OCI-LY7 (cell line): ENCODE data around the gene TMEM242. TPM values are rescaled to one million over a fixed set of nuclear protein-coding genes. Genes with fewer than 3 reads are reported as not detected.

ENCODE experiments used
- BruUV-seq: library from RNA; stranded (reverse); fragments of 400-500 nt; replicated peaks from 2 replicates; lab custom pipeline; 2021; lab: Mats Ljungman, UMichigan
- CTCF ChIA-PET: fragments of 300-600 bp; sonication (Branson Sonifier 250); formaldehyde crosslinking; loops from one replicate; lab custom pipeline; 2022; ENCODE audit warnings: antibody characterized with exemption; ENCODE audit not compliant: unreplicated experiment; lab: Charles Lee
- POLR2A ChIA-PET: fragments of 300-600 bp; sonication (Branson Sonifier 250); formaldehyde crosslinking; loops from one replicate; lab custom pipeline; 2022; ENCODE audit warnings: antibody characterized with exemption; lab: Charles Lee
- DNase-seq: peaks from one replicate; pipeline ENCODE4 v3.0.0-alpha.2; 2015; ENCODE audit warnings: low spot score
- H2AFZ ChIP-seq: fragments of 200-600 bp; sonication (generic), shearing (Covaris generic); 2 replicates; pipeline ENCODE4 v1.6.1; 2014; ENCODE audit warnings: mild to moderate bottlenecking, antibody characterized with exemption, low read length, moderate library complexity
- H3K27ac ChIP-seq: fragments of 200-600 bp; sonication (generic); 2 replicates; pipeline ENCODE4 v1.5.1; 2014; ENCODE audit warnings: mixed run types, low read depth, mild to moderate bottlenecking, moderate library complexity, low read length, inconsistent platforms; ENCODE audit not compliant: poor library complexity, severe bottlenecking
- H3K36me3 ChIP-seq: fragments of 200-600 bp; sonication (generic); 2 replicates; pipeline ENCODE4 v1.6.1; 2014; ENCODE audit warnings: mild to moderate bottlenecking, antibody characterized with exemption, low read length, moderate library complexity, mixed read lengths; ENCODE audit not compliant: insufficient read depth
- H3K4me1 ChIP-seq: fragments of 200-600 bp; sonication (generic); 2 replicates; pipeline ENCODE4 v1.5.1; 2014; ENCODE audit warnings: mild to moderate bottlenecking, low read length; ENCODE audit not compliant: insufficient read depth, poor library complexity, severe bottlenecking
- H3K4me2 ChIP-seq: fragments of 200-600 bp; sonication (generic); 2 replicates; pipeline ENCODE4 v1.6.1; 2014; ENCODE audit warnings: mild to moderate bottlenecking, low read length
- H3K4me3 ChIP-seq: fragments of 200-600 bp; sonication (generic); 2 replicates; pipeline ENCODE4 v1.5.1; 2014; ENCODE audit warnings: mild to moderate bottlenecking, low read depth, low read length; ENCODE audit not compliant: poor library complexity, severe bottlenecking
- H3K79me2 ChIP-seq: fragments of 200-600 bp; sonication (generic); 2 replicates; pipeline ENCODE4 v1.6.1; 2016; ENCODE audit warnings: low read depth, mild to moderate bottlenecking, low read length, moderate library complexity, mixed read lengths; ENCODE audit not compliant: insufficient read depth
- H3K9me2 ChIP-seq: fragments of 200-600 bp; sonication (generic); 2 replicates; pipeline ENCODE4 v1.6.1; 2016; ENCODE audit warnings: mild to moderate bottlenecking, low read length, mixed read lengths; ENCODE audit not compliant: insufficient read depth
- H3K9me3 ChIP-seq: fragments of 200-600 bp; sonication (generic); 2 replicates; pipeline ENCODE4 v1.6.1; 2014; ENCODE audit warnings: mild to moderate bottlenecking, mixed run types, low read length, mixed read lengths
- H4K20me1 ChIP-seq: fragments of 200-600 bp; sonication (generic); 2 replicates; pipeline ENCODE4 v1.6.1; 2014; ENCODE audit warnings: mild to moderate bottlenecking, antibody characterized with exemption, low read length, moderate library complexity, mixed read lengths; ENCODE audit not compliant: insufficient read depth
- EZH2phosphoT487 ChIP-seq: fragments of 200-600 bp; sonication (generic); IDR thresholded peaks from 2 replicates; pipeline ENCODE4 v1.6.1; 2018; ENCODE audit warnings: low read depth, borderline replicate concordance, mild to moderate bottlenecking, mixed run types, antibody characterized with exemption, low read length, moderate library complexity, mixed read lengths
- intact Hi-C: fragments of 100-400 bp; cut with micrococcal nuclease; formaldehyde crosslinking; loops from one replicate; pipeline ENCODE4 v1.10.0; 2022; ENCODE audit not compliant: unreplicated experiment
- total RNA-seq, 2 experiments: library from RNA; depleted of rRNA in 1 of 2; stranded (reverse); fragments of >200 nt in 1 of 2; shearing (Covaris generic) in 1 of 2; gene quantifications; 2 replicates each; pipeline ENCODE4 v1.2.3, GENCODE V29; 2014 to 2022
- TF ChIP-seq, protein P1 (sequence below): fragments of 200-600 bp; sonication (generic); conservative IDR thresholded peaks from 2 replicates; pipeline ENCODE4 v1.5.1; 2014; ENCODE audit warnings: mild to moderate bottlenecking, antibody characterized with exemption, low read length, moderate library complexity, mixed read lengths

TMEM242 gene
- total RNA-seq, 2 experiments from 2014 or later: 4.5 to 9.2 TPM

DNA sequence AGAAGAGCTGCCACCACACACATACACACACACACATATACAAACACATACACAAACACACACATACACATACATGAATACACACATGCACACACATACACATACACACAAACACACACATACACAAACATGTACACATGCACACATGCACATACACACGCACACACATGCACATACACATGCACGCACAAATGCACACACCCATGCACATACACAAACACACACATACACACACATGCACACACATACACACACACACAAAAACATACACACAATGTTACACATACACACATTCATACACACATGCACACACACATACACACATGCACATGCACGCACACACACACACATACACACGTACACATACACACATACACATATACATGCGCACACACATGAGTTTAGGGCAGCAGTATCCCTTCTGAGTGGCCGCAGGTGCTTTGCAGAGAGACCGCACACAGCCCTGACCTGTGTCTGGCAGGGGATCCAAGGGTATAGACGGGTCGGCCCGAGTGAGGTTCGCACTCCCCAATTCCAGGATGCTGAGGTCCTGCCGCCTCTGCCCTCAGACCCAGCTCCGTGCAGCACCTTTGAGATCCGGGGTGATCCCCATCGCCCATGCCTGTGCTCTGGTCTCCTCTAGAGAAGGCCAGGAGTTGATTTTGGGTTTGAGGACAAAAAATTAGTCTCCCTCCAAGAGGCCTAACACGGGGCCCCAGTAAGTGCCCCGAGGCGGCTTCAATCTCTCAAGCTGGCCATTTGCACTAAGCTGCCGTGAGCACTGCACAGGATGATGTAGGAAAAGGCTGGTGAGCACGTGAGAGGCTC, 56.8 kb downstream of the TMEM242 start:
- Histone ChIP-seq H3K9me2 (no peaks in the 10 kb centered on the region), H3K4me3 (no peak overlapping the region), H3K4me2 (no peak overlapping the region), H3K79me2 (no peaks in the 10 kb centered on the region), H4K20me1 (no peaks in the 10 kb centered on the region), H3K27ac (no peak overlapping the region), H3K36me3 (no peaks in the 10 kb centered on the region), H2AFZ (no peak overlapping the region), H3K4me1 (no peaks in the 10 kb centered on the region), H3K9me3 (no peaks in the 10 kb centered on the region)
- no TSS peak for BruUV-seq
- DNase-seq: no peak
- TF ChIP-seq EZH2phosphoT487: no peak
- TF ChIP-seq, protein P1, sequence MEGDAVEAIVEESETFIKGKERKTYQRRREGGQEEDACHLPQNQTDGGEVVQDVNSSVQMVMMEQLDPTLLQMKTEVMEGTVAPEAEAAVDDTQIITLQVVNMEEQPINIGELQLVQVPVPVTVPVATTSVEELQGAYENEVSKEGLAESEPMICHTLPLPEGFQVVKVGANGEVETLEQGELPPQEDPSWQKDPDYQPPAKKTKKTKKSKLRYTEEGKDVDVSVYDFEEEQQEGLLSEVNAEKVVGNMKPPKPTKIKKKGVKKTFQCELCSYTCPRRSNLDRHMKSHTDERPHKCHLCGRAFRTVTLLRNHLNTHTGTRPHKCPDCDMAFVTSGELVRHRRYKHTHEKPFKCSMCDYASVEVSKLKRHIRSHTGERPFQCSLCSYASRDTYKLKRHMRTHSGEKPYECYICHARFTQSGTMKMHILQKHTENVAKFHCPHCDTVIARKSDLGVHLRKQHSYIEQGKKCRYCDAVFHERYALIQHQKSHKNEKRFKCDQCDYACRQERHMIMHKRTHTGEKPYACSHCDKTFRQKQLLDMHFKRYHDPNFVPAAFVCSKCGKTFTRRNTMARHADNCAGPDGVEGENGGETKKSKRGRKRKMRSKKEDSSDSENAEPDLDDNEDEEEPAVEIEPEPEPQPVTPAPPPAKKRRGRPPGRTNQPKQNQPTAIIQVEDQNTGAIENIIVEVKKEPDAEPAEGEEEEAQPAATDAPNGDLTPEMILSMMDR: no peak
- intact Hi-C loops: no loop called here
- CTCF ChIA-PET: no interaction called here
- POLR2A ChIA-PET: interaction anchor here (1.0 kb wide), 1 partner anchor 14 kb away, joined by 3 read pairs; no protein-coding TSS in a partner anchor

DNA sequence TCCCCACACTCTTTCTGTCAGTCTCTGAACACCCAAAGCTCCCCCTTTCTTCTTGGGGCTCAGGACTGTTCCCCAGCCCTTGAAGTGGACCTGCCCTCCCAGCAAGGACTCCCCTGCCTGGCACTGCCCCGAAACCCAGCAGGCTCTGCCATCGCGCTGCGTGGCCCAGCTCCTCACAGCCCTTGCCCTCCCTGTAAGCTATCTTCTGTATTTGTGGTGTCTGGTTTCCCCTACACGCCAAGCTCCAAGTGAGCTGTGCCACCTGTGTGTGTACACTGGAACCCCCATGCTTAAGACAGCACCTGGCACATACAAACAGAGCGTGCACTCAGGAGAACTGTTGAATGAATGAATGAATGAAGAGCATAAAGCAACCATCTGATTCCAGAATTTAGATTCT, 57.7 kb downstream of the TMEM242 start:
- no TSS peak for BruUV-seq
- Histone ChIP-seq H4K20me1 (no peaks in the 10 kb centered on the region), H3K9me3 (no peaks in the 10 kb centered on the region), H3K9me2 (no peaks in the 10 kb centered on the region), H3K79me2 (no peaks in the 10 kb centered on the region), H3K4me2 (no peak overlapping the region), H3K27ac (no peak overlapping the region), H3K4me3 (no peak overlapping the region), H2AFZ (no peak overlapping the region), H3K4me1 (no peaks in the 10 kb centered on the region), H3K36me3 (no peaks in the 10 kb centered on the region)
- no peak for TF ChIP-seq EZH2phosphoT487
- TF ChIP-seq, protein P1: no peak
- intact Hi-C loops: no loop called here
- ChIA-PET CTCF (interaction anchor here (0.6 kb wide), 1 partner anchor 35 kb away, joined by 3 read pairs; no protein-coding TSS in a partner anchor), POLR2A (interaction anchor here (0.6 kb wide), 1 partner anchor 21 kb away, joined by 3 read pairs; no protein-coding TSS in a partner anchor)
- no peak for DNase-seq

DNA sequence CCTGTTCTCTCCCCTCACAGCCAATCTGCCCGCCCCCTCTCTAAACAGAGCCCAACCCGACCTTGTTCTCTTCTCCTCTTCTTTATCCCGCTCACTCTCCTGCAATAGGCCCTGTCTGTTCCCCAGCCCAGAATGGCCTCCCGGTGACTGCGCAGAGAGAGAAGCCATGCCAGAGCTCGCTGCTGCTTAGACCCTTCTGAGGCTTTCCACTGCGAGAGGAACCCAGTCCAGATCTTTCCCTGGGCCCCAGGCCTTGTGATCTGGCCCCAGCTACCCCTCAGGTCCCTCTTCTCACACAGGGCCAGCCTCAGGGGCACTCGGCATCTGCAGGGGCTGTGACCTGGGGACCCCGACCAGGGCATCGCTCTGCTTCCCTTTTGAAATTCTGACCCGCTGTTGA, 58.1 kb downstream of the TMEM242 start:
- H2AFZ ChIP-seq: no peak overlapping the region
- POLR2A ChIA-PET: interaction anchor here (0.6 kb wide), 1 partner anchor 21 kb away, joined by 3 read pairs; no protein-coding TSS in a partner anchor
- no peaks in the 10 kb centered on the region for H3K4me1 ChIP-seq
- H3K9me3 ChIP-seq: no peaks in the 10 kb centered on the region
- H3K4me3 ChIP-seq: no peak overlapping the region
- DNase-seq: no peak
- TF ChIP-seq EZH2phosphoT487: no peak
- TF ChIP-seq, protein P1: no peak
- no peaks in the 10 kb centered on the region for H3K36me3 ChIP-seq
- no peaks in the 10 kb centered on the region for H4K20me1 ChIP-seq
- H3K27ac ChIP-seq: no peak overlapping the region
- BruUV-seq: no TSS peak
- intact Hi-C loops: no loop called here
- no peak overlapping the region for H3K4me2 ChIP-seq
- H3K9me2 ChIP-seq: no peaks in the 10 kb centered on the region
- H3K79me2 ChIP-seq: no peaks in the 10 kb centered on the region
- CTCF ChIA-PET: interaction anchor here (0.6 kb wide), 1 partner anchor 35 kb away, joined by 3 read pairs; no protein-coding TSS in a partner anchor
